ENCODE results near the gene SOX1.

The SOX1 gene

DNA sequence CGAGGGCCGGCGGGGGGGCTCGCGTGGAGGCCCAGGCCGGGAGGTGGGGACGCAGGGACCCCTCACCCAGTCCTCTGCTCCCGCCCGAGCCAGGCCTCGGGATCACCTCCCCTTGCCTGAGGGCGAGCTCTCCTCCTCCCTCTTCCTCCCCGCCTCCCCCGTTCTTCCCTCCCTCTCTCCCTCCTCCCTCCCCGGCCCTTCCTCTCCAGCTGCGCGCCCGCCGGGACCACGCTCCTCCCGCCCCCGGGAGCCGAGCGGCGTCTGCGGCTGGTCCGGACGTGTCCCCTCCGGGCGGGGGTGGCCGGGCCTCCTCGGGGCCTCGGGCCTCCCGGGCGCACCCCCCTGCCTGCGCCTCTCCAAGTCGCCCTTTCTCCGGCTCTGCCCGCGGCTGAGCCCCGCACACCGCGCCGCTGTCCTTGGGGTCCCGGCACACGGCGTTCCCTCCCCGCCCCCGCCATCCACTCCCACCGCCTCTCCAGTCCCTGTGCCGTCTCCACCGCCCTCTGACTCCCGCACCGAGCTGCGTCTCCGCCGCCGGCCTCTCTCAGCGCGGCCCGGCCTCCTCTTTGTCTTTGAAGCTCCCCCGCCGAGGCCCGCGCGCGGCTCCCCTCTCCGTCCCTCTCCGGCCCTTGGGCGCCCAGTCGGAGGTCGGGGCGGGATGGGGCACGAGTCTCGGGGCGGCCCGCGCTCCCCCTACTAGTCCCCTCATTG, 5.7 kb downstream of the SOX1 start:
- DNase-seq (ENCODE audit: low read depth in 3 of 3), result no peak

- no peak for DNase-seq (ENCODE audit: low read depth in 3 of 3)
These were observed 6.5 kb downstream of the SOX1 start for GRCh38 chr13:112073245-112074138.

DNA sequence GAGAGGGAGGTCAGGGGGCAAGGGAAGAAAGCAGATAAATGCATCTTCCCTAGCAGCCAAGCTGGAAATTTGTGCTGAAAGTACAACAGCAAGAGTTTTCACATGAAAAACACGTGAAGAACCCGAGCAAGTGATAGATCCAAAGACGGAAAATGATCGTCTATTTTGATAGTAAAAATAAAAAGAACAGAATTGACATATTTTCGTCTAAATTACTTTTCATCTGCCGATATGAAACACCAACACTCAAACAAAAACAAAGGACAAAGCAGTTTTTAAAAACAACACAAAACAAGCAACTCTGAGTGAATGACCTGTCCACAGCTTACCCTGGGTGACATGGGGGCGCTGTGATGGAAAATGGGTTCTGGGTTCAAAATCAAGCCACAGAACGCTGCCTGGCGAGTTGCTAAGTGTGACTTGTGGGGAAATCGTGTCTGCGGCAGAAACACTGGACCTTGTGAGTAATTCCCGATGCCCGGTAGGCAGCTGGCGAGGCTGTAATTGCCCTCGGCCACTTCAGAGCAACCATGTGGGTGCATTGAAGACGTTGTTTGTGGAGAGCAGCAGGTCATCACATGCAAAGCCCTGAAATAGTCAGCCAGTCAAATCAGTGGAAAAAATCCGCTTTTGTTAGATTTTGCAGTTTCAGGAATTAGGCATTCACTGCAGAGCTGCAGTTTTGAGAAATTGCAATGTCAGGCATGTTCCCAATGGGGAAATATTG, 7.4 kb downstream of the SOX1 start:
- DNase-seq (ENCODE audit: low read depth in 3 of 3), result no peak

GRCh38 chr13:112077729-112078128, 10.8 kb downstream of the SOX1 start:
- no peak for DNase-seq (ENCODE audit: low read depth in 3 of 3)

DNA sequence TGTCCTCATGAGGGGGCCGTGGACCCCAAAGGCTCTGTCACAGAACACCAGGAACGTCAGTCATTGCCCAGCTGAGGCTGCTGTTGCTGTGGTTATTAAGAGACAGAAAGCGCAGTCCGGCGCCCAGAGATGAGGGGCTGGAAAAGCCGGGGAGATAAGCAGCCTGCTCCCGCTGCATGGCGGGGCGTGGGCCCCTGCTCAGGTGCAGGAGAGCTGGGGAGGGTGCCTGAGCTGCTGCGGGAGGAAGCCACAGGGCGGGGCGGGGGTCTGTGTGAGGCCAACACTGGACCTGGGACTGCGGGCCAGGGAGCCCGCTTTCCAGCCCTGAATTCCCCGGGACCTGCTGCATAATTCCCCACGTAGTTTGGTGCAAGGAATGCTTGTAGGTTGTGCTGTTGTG, 11.3 kb downstream of the SOX1 start:
- no peak for DNase-seq (ENCODE audit: low read depth in 3 of 3)

DNA sequence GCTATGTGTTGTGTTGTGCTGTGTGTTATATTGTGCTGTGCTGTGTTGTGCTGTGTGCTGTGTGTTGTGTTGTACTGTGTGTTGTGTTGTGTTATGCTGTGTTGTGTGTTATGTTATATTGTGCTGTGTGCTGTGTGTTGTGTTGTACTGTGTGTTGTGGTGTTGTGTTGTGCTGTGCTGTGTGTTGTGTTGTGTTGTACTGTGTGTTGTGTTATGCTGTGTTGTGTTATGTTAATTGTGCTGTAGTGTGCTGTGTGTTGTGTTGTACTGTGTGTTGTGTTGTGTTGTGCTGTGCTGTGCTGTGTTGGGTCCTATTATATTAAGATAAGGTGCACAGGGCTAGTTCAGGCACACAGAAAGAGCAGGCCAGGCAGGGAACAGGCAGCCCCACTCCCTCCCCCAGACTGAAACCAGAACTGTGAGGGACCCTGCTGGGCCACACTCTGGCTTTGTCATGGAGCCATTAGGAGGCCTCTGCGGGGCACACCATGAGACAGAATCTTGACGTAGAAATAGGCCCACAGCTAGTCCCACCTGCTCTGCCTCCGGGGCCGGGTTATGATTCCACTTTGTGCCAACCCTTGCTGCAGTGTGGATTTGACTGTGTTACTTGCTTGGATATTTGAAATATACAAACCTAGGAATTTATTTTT, 12.1 kb downstream of the SOX1 start:
- DNase-seq (ENCODE audit: low read depth in 3 of 3), result no peak

- DNase-seq (ENCODE audit: low read depth in 3 of 3), result no peak
These were observed 12.7 kb downstream of the SOX1 start for GRCh38 chr13:112079696-112080095.

DNA sequence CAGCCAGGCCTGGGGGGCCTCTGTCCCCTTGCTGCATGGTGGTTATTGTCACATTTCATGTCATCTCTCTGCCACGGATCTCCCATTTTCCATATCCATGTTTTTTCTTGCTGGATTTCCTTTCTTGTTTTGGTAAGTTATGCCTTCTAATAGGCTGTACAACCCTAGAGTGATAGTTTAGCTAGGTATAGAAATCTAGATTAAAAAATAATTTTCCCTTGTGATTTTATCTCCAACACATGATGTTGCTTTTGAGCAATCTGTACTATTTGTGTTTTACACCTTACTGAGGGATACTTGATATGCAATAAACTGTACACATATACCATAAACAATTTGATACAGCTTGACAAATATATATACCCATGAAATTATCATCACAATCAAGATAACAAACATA, 17.0 kb downstream of the SOX1 start:
- DNase-seq (ENCODE audit: low read depth in 3 of 3), result no peak

- DNase-seq (ENCODE audit: low read depth in 3 of 3), result no peak
These were observed 25.5 kb downstream of the SOX1 start for GRCh38 chr13:112092453-112092852.

GRCh38 chr13:112095354-112095753, 28.4 kb downstream of the SOX1 start:
- DNase-seq (ENCODE audit: low read depth in 3 of 3), result no peak

DNA sequence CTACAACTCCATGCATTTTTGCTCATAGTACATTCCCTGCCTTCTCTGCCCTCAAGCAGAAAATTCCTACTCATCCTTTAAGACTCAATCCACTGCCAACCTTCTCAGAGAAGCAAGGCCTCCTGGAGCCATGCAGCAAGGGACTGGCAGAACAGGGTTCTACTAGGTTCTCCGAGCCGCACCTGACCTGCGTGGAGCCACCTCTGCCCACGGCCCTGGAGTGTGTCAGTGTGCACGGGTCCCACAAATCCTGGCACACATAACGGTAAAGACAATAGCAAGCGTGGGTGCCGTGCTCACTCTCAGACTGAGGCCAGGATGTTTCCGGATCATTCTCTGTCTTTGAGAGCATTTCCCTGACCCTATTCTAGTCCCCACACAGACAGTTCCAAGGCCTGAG, 30.0 kb downstream of the SOX1 start:
- no peak for DNase-seq (ENCODE audit: low read depth in 3 of 3)

- DNase-seq (ENCODE audit: low read depth in 3 of 3), result no peak
These were observed 30.8 kb downstream of the SOX1 start for GRCh38 chr13:112097770-112098169.

GRCh38 chr13:112098699-112099098, 31.8 kb downstream of the SOX1 start:
- no peak for DNase-seq (ENCODE audit: low read depth in 3 of 3)

GRCh38 chr13:112101360-112101930, 34.5 kb downstream of the SOX1 start:
- no peak for DNase-seq (ENCODE audit: low read depth in 3 of 3)

- DNase-seq (ENCODE audit: low read depth in 3 of 3), result no peak
These were observed 35.3 kb downstream of the SOX1 start for GRCh38 chr13:112102243-112102642.

GRCh38 chr13:112103260-112103838, 36.4 kb downstream of the SOX1 start:
- DNase-seq (ENCODE audit: low read depth in 3 of 3), result no peak

DNA sequence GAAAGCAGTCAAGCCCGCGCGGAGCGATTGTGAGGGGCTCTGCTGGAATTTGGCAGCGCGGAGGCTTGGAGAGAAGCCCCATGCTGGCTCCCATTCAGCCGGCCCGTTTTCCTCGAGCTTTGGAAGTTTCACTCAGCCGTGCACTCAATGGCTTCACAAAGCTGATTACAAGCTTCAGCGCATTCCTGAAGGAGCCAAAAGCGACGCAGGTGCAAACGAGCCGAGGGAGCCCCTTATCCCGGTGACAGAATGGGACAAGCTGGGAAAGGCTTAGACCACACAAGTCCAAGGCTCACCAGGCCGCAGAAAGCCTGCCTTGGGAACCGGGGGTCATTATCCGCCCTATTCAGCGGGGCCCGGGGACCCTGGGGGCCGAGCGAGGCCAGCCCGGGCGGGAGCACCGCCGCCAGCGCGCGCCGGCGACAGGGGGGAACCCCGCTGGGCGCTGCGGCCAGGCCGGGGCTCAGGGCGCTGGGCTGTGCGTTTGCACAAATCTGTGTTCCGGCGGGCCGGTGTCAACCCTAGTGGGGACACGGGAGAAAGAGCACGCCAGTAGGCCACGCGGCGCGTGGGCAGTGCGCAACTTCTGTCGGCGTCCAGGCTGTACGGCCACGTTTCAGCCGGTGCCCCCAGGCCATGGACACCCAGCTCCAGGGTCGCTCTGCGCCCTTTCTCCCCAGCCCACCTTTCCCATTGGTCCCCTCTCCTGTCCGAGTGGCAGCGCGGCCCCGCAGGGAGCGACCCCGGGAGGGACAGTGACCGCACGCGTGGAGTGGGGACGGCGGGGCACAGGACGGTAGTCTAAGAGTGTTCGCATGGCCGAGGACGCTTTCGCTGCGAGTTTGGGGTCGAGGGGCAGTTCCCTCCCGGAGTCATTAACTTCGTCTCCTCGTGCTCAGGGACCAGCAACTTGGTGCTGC, 37.3 kb downstream of the SOX1 start:
- no peak for DNase-seq (ENCODE audit: low read depth in 3 of 3)

- no peak for DNase-seq (ENCODE audit: low read depth in 3 of 3)
These were observed 37.9 kb downstream of the SOX1 start for GRCh38 chr13:112104881-112105234.

GRCh38 chr13:112105244-112105681, 38.3 kb downstream of the SOX1 start:
- DNase-seq (ENCODE audit: low read depth in 3 of 3), result no peak

- DNase-seq (ENCODE audit: low read depth in 3 of 3), result no peak
These were observed 38.9 kb downstream of the SOX1 start for GRCh38 chr13:112105892-112106291.

Measured in stimulated activated CD4-positive, alpha-beta T cell treated with anti-CD3 and anti-CD28 coated beads, TNF-alpha, amount 100 ng/mL, for 48 hours (primary cell).